NT2/D1 (cell line): ENCODE measurements around the gene GSG1L.

ENCODE experiments used
- DNase-seq: peaks from one replicate; pipeline ENCODE4 v3.0.0-alpha.2; 2011; ENCODE audit warnings: low read depth, low spot score
- H3K27me3 ChIP-seq: 2 replicates; pipeline ENCODE4 v1.6.0; 2011; ENCODE audit warnings: mild to moderate bottlenecking; ENCODE audit not compliant: insufficient read length, insufficient read depth
- H3K36me3 ChIP-seq: 2 replicates; pipeline ENCODE4 v1.6.1; 2011; ENCODE audit warnings: mild to moderate bottlenecking, low read length, mixed read lengths; ENCODE audit not compliant: insufficient read depth, insufficient read length
- H3K4me1 ChIP-seq: 2 replicates; pipeline ENCODE4 v1.5.1; 2011; ENCODE audit not compliant: insufficient read depth, insufficient read length
- H3K4me3 ChIP-seq: 2 replicates; pipeline ENCODE4 v1.5.1; 2011; ENCODE audit warnings: low read depth; ENCODE audit not compliant: insufficient read length
- H3K9ac ChIP-seq: 2 replicates; pipeline ENCODE4 v1.6.0; 2011; ENCODE audit warnings: low read depth; ENCODE audit not compliant: insufficient read length
- H3K9me3 ChIP-seq: 2 replicates; pipeline ENCODE4 v1.5.1; 2011; ENCODE audit warnings: mild to moderate bottlenecking, low read length; ENCODE audit not compliant: insufficient read depth
- SUZ12 ChIP-seq: IDR thresholded peaks from 2 replicates; pipeline ENCODE4 v1.6.1; 2011; ENCODE audit not compliant: insufficient read length, insufficient read depth; ENCODE audit errors: extremely low read depth
- YY1 ChIP-seq: IDR thresholded peaks from 2 replicates; pipeline ENCODE4 v1.6.1; 2011; ENCODE audit not compliant: insufficient read length, insufficient read depth
- ZNF274 ChIP-seq: IDR thresholded peaks from 2 replicates; pipeline ENCODE4 v1.6.1; 2011; ENCODE audit warnings: mild to moderate bottlenecking, low read depth, low read length

The GSG1L gene

DNA sequence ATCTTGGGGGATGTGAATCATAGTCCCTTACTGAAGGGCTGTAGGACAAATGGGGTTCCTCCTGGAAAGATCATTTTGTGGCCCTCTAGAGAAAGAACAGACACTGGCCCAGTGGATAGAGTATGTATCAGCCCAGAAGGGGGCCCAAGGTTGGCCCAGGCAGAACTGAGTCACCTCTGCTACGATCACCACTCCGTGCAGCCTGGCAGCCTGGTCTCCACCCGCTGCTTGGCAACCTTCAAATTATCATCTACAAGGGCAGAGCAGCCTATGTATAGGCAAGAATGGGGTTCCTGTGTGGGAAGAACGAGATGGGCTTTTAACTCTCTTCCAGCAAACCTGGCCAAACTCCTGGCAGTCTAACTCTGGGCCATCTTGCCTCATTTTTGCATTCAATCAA lies 61.9 kb downstream of the GSG1L start:
- TF ChIP-seq YY1 (no peak), SUZ12 (no peak), ZNF274 (no peak)
- no peaks in the 10 kb centered on the region for H3K9me3 ChIP-seq

DNA sequence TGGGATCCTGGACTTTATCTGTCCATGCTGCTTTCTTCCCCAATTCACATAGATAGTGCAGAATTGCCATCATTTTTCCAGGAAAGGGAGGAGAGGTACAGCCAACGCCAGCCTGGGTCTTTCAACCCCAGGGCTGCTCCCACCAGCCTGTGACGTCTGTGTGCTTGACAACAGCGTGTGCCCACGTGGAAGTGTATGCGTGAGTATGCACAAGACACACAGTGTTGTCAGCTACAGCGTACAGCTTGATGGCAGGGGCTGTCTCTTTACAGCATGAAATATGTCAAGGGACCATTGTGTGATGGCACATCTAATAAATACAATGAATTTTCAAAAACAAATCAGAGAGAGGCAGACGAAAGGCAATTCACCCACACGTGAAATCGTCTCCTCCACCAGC lies 62.3 kb downstream of the GSG1L start:
- TF ChIP-seq SUZ12 (no peak), ZNF274 (no peak), YY1 (no peak)
- H3K4me3 ChIP-seq, result no peak overlapping the region
- DNase-seq, result no peak
- H3K9me3 ChIP-seq, result no peaks in the 10 kb centered on the region
- no peaks in the 10 kb centered on the region for H3K36me3 ChIP-seq
- H3K27me3 ChIP-seq, result no peaks in the 10 kb centered on the region
- peaks cover 8% of the 10 kb centered on the region for H3K4me1 ChIP-seq
- H3K9ac ChIP-seq, result no peak overlapping the region

More for the DNA sequence above, 61.9 kb downstream of the GSG1L start:
- no peak overlapping the region for H3K9ac ChIP-seq
- H3K4me3 ChIP-seq, result no peak overlapping the region
- H3K4me1 ChIP-seq, result peaks cover 8% of the 10 kb centered on the region
- no peaks in the 10 kb centered on the region for H3K36me3 ChIP-seq
- DNase-seq, result no peak
- H3K27me3 ChIP-seq, result no peaks in the 10 kb centered on the region

DNA sequence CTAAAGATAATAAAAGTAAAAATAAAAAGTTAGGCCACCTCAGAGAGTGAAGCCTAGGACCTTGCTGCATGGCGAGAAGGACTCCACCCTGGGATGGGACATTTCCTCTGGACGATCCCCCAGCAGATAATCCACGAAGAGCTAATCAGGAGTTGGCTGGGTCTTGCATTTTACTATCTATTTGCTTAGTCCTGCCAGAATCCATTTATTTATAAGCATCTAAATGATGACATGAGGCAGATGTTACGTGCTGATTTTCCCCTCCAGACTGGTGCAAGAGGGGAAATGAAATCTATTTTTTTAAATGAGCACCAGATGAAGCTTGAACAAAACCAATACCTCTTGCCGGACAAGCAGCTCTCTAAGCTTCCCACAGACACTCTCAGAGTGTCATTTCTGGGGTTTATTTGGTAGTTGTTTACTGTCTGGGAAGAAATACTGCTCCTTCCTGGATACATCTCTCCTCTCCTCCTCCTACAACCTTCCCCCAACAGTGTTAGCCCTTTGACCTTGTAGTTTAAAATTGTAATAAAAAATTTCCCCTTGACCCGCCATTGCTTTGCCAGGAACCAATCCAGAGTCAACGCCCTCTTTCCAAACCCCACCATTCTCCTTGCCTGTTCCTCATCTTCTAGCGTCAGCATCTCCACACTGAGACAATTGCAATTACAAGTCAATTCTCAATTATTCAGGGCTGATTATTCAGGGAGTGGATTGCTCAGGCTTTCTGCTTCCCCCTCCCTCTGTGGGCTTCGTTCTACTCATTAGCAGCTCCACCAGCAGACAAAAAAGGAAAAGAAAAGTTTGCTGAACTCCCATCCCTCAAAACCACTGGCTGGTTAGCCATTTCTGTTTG lies 63.0 kb downstream of the GSG1L start:
- H3K4me1 ChIP-seq, result peaks cover 8% of the 10 kb centered on the region
- no peaks in the 10 kb centered on the region for H3K27me3 ChIP-seq
- no peak for DNase-seq
- H3K9me3 ChIP-seq, result no peaks in the 10 kb centered on the region
- TF ChIP-seq SUZ12, result no peak
- no peaks in the 10 kb centered on the region for H3K36me3 ChIP-seq
- no peak overlapping the region for H3K4me3 ChIP-seq
- no peak overlapping the region for H3K9ac ChIP-seq

DNA sequence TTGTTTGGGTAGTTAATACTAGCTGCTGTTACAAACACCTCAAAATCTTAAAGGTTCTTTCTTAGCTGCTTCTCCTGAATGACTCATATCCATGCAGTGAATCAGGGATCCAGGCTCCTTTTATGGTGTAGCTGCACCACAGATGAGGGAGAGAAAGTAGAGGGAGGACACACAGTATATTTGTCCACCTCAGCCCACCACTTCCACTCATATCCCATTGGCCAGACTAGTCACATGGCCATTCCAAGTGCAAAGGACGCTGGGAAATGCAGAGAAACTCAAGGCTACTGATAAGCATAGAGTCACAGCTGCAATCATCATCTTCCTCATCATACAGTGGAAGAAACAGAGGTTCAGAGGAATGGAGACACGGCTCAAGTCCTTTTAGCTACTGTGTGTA lies 63.8 kb downstream of the GSG1L start:
- Histone ChIP-seq H3K9ac (no peak overlapping the region), H3K9me3 (no peaks in the 10 kb centered on the region), H3K4me3 (no peak overlapping the region), H3K4me1 (peaks cover 8% of the 10 kb centered on the region), H3K36me3 (no peaks in the 10 kb centered on the region), H3K27me3 (no peaks in the 10 kb centered on the region)
- no peak for DNase-seq
- no peak for TF ChIP-seq YY1
- no peak for TF ChIP-seq SUZ12
- TF ChIP-seq ZNF274, result no peak

DNA sequence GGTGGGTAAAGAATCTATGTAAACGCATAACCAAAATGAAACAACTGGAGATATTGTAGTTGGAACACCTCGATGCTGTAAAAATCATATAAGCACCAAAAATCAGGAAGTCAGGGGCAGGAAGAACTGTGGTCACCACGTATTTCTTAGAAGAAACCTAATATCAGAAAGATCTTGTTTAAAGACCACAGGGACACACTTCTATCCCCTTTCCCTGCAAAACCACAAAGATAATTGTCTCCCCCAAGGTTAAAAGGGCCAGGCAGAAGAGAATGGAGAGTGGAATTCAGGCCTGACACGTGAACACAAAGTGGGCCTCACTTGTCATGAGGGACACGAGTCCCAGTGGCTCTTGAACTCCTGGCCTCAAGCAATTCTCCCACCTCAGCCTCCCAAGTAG lies 68.1 kb downstream of the GSG1L start:
- H3K36me3 ChIP-seq, result no peaks in the 10 kb centered on the region
- DNase-seq, result no peak
- TF ChIP-seq SUZ12 (no peak), ZNF274 (no peak), YY1 (no peak)

DNA sequence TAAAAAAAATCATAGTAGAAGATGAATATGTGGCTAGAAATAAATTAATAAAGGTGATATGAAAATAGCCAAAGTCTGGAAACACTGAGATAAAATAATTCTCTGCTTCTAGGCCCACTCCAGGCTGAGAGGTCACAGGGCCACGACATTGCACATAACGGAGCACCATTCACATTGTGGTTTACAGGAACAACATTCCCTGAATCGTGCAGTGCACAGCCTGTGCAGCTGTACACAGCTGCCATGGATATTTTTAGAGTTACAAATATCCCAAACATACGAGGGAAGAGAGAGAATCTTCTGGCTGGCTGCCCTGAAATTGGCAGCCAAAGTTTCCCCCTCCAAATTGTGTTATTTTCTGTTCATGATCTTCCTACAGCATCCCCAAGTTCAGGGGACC lies 68.8 kb downstream of the GSG1L start:
- Histone ChIP-seq H3K27me3 (no peaks in the 10 kb centered on the region), H3K36me3 (no peaks in the 10 kb centered on the region), H3K9ac (no peak overlapping the region), H3K4me1 (no peaks in the 10 kb centered on the region), H3K4me3 (no peak overlapping the region), H3K9me3 (peaks cover 19% of the 10 kb centered on the region; the same call in 1 of the 2 replicates)
- TF ChIP-seq YY1, result no peak
- no peak for TF ChIP-seq SUZ12
- no peak for TF ChIP-seq ZNF274
- no peak for DNase-seq

More for the DNA sequence above, 68.1 kb downstream of the GSG1L start:
- Histone ChIP-seq H3K4me1 (no peaks in the 10 kb centered on the region), H3K4me3 (no peak overlapping the region), H3K27me3 (no peaks in the 10 kb centered on the region), H3K9me3 (peaks cover 19% of the 10 kb centered on the region; the same call in 1 of the 2 replicates), H3K9ac (no peak overlapping the region)

DNA sequence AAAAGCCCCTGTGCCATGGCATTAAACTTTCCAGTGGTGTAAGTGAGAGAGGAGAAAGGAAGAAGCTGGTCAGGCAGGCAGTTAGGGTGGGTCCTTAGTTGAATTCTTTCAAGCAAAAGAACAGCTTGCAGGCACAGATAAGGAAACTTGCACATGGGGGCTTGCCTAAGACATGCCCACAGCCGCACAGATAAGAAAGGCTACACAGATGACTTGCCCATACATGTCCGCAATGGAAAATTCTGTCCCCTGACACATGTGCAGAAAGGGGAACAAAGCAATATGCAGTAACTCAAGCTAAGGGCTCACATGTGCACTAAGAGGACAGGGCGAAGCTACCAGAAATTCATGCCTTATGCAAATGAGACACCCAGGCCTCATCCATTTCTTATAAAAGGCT lies 69.9 kb downstream of the GSG1L start:
- Histone ChIP-seq H3K4me1 (no peaks in the 10 kb centered on the region), H3K27me3 (no peaks in the 10 kb centered on the region), H3K9ac (no peak overlapping the region), H3K4me3 (no peak overlapping the region), H3K36me3 (no peaks in the 10 kb centered on the region), H3K9me3 (peaks cover 19% of the 10 kb centered on the region; the same call in 1 of the 2 replicates)
- TF ChIP-seq ZNF274, result no peak
- no peak for TF ChIP-seq YY1
- no peak for TF ChIP-seq SUZ12
- no peak for DNase-seq

DNA sequence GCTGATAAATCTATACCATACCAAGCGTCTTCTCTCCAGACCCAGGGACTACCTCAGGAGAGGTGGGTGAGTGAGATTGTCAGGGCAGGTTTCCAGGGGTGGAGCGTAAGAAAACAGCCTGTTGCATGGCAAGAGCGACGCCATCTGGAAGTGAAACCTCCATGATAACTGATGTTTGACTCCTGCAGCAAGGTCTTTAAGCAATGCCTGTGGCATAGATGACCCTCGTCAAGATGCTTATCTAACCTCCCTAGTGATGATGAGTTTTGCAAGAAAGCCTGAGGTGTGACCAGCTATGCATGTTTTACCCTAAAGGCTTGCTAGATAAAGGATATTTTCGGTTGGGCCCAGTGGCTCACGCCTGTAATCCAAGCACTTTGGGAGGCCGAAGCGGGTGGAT lies 71.6 kb downstream of the GSG1L start:
- TF ChIP-seq ZNF274, result no peak
- no peak for TF ChIP-seq SUZ12
- no peak for TF ChIP-seq YY1
- DNase-seq, result no peak
- peaks cover 19% of the 10 kb centered on the region; the same call in 1 of the 2 replicates for H3K9me3 ChIP-seq
- no peaks in the 10 kb centered on the region for H3K27me3 ChIP-seq
- no peaks in the 10 kb centered on the region for H3K36me3 ChIP-seq
- H3K4me3 ChIP-seq, result no peak overlapping the region
- no peaks in the 10 kb centered on the region for H3K4me1 ChIP-seq
- H3K9ac ChIP-seq, result no peak overlapping the region
